ENCODE data around the gene SCUBE2. TPM values are rescaled to one million over a fixed set of nuclear protein-coding genes. Genes with fewer than 3 reads are reported as not detected.

The SCUBE2 gene
- total and polyA plus RNA-seq, 8 donors: 1.7 to 37.1 (median 21.8) TPM

- DNase-seq: no peak
- no peak overlapping the region for H3K27ac ChIP-seq
- no peak for TF ChIP-seq EP300 (IDR thresholded peaks at IDR 0.05)
- TF ChIP-seq POLR2A (IDR thresholded peaks at IDR 0.05): no peak
- no peak for TF ChIP-seq POLR2AphosphoS5 (IDR thresholded peaks at IDR 0.05)
- peaks cover 0 to 30% (median 16%) of the 10 kb centered on the region in 4 donors for H3K4me1 ChIP-seq
- no peak overlapping the region for H3K4me3 ChIP-seq
- H3K27me3 ChIP-seq: no peaks in the 10 kb centered on the region
- 90 to 98% (median 93%) methylated on average over 6 of the region's 6 CpGs for WGBS, 5 donors
- no peaks in the 10 kb centered on the region for H3K36me3 ChIP-seq
- intact Hi-C loops (cut with DNase I; ENCODE audit: low total_unique reads): loop anchor here (5.0 kb wide), 1 partner anchor 117 kb away; no protein-coding TSS in a partner anchor
- H3K9me3 ChIP-seq: no peaks in the 10 kb centered on the region
These were observed 71.5 kb downstream of the SCUBE2 start for GRCh38 chr11:9019861-9020260.

DNA sequence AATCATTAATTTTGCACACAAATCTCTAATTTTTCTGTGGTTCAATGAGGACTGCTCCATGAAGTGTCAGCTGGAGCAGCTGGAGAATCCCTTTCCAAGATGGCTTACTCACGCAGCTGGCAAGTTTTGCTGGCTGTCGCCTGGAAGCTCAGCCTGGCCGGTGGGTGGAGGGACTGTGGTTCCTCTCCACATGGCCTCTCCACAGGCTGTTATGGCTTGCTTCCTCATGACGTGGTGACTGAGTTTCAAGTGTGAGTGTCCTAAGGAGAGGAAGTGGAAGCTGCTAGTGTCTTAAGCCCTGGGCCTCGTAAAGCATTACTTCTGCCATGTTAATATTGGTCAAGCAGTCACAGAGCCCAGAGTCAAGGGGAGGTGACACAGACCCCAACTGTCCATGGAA, 73.6 kb downstream of the SCUBE2 start:
- Histone ChIP-seq H3K27me3 (no peaks in the 10 kb centered on the region), H3K4me3 (no peak overlapping the region), H3K36me3 (no peaks in the 10 kb centered on the region), H3K27ac (no peak overlapping the region), H3K9me3 (no peaks in the 10 kb centered on the region), H3K4me1 (peaks cover 0 to 30% (median 16%) of the 10 kb centered on the region in 4 donors)
- 61 to 78% (median 71%) methylated on average over 5 of the region's 5 CpGs for WGBS, 5 donors
- intact Hi-C loops (cut with DNase I; ENCODE audit: low total_unique reads): loop anchor here (5.0 kb wide), 1 partner anchor 120 kb away; no protein-coding TSS in a partner anchor
- DNase-seq: peak in 1 of 2 donors; percentile 49
- no peak for TF ChIP-seq POLR2AphosphoS5 (IDR thresholded peaks at IDR 0.05)
- TF ChIP-seq EP300 (IDR thresholded peaks at IDR 0.05): no peak
- no peak for TF ChIP-seq POLR2A (IDR thresholded peaks at IDR 0.05)
- TF ChIP-seq, protein P1, sequence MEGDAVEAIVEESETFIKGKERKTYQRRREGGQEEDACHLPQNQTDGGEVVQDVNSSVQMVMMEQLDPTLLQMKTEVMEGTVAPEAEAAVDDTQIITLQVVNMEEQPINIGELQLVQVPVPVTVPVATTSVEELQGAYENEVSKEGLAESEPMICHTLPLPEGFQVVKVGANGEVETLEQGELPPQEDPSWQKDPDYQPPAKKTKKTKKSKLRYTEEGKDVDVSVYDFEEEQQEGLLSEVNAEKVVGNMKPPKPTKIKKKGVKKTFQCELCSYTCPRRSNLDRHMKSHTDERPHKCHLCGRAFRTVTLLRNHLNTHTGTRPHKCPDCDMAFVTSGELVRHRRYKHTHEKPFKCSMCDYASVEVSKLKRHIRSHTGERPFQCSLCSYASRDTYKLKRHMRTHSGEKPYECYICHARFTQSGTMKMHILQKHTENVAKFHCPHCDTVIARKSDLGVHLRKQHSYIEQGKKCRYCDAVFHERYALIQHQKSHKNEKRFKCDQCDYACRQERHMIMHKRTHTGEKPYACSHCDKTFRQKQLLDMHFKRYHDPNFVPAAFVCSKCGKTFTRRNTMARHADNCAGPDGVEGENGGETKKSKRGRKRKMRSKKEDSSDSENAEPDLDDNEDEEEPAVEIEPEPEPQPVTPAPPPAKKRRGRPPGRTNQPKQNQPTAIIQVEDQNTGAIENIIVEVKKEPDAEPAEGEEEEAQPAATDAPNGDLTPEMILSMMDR (IDR thresholded peaks at IDR 0.05): no peak

- intact Hi-C loops (cut with DNase I; ENCODE audit: low total_unique reads): loop anchor here (5.0 kb wide), 1 partner anchor 120 kb away; no protein-coding TSS in a partner anchor
- Histone ChIP-seq H3K9me3 (no peaks in the 10 kb centered on the region), H3K4me3 (no peak overlapping the region), H3K4me1 (peaks cover 0 to 30% (median 16%) of the 10 kb centered on the region in 4 donors), H3K27ac (no peak overlapping the region), H3K36me3 (no peaks in the 10 kb centered on the region), H3K27me3 (no peaks in the 10 kb centered on the region)
- no peak for DNase-seq
- TF ChIP-seq POLR2A (IDR thresholded peaks at IDR 0.05): no peak
- TF ChIP-seq, protein P1 (IDR thresholded peaks at IDR 0.05): no peak
- no peak for TF ChIP-seq EP300 (IDR thresholded peaks at IDR 0.05)
- TF ChIP-seq POLR2AphosphoS5 (IDR thresholded peaks at IDR 0.05): no peak
- WGBS, 5 donors: 53 to 66% (median 60%) methylated on average over 6 of the region's 6 CpGs
These were observed 74.3 kb downstream of the SCUBE2 start for GRCh38 chr11:9016916-9017642.

DNA sequence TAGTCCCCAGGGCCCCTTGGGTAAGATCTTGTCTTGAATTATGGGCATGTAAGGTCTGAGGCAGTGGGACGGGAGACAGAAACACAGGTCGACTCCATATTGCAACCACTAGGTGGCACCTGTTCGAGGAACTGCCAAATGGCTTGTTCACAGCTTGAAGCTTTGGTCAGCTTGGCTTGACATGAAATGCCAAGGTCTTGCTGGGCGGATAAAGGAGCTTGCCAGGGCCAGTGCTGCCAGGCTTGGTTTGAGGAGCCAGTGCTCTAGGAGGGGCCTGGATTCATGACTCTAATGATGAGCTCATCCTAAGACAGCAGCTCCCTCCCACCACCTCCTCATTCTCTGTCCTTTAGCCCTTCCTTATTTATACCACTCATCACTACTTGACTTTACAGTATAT, 75.7 kb downstream of the SCUBE2 start:
- no peaks in the 10 kb centered on the region for H3K9me3 ChIP-seq
- intact Hi-C loops (cut with DNase I; ENCODE audit: low total_unique reads): loop anchor here (5.0 kb wide), 1 partner anchor 122 kb away; no protein-coding TSS in a partner anchor
- H3K27ac ChIP-seq: no peak overlapping the region
- H3K4me3 ChIP-seq: no peak overlapping the region
- H3K27me3 ChIP-seq: no peaks in the 10 kb centered on the region
- peaks cover 0 to 19% (median 13%) of the 10 kb centered on the region in 4 donors for H3K4me1 ChIP-seq
- 8 to 9% (median 9%) methylated on average over 4 of the region's 4 CpGs for WGBS, 5 donors
- no peaks in the 10 kb centered on the region for H3K36me3 ChIP-seq
- peak; percentile 75 to 89 for DNase-seq
- TF ChIP-seq, protein P1 (IDR thresholded peaks at IDR 0.05): peak in 5 of 7 experiments; percentile 63 to 78 (median 71)
- TF ChIP-seq POLR2AphosphoS5 (IDR thresholded peaks at IDR 0.05): peak in 1 of 3 donors; percentile 72
- no peak for TF ChIP-seq POLR2A (IDR thresholded peaks at IDR 0.05)
